ENCODE results near the gene FOXRED2.
"Not testable (repeated sequence)": the region's sequence is repeated elsewhere in the genome, so short reads cannot be mapped to it uniquely, and the experiment has no call there.

FOXRED2 gene

GRCh38 chr22:36469094-36469710 lies 37.6 kb downstream of the FOXRED2 start:
- no peak for DNase-seq (ENCODE audit: low spot score)

- DNase-seq (ENCODE audit: low spot score) = no peak
These were observed 38.9 kb downstream of the FOXRED2 start for GRCh38 chr22:36467946-36468345.

GRCh38 chr22:36467042-36467810 lies 39.6 kb downstream of the FOXRED2 start:
- DNase-seq (ENCODE audit: low spot score) = no peak

GRCh38 chr22:36466258-36466657 lies 40.6 kb downstream of the FOXRED2 start:
- no peak for DNase-seq (ENCODE audit: low spot score)

- DNase-seq (ENCODE audit: low spot score) = no peak
These were observed 41.4 kb downstream of the FOXRED2 start for GRCh38 chr22:36465232-36466021.

GRCh38 chr22:36464715-36465231 lies 42.1 kb downstream of the FOXRED2 start:
- no peak for DNase-seq (ENCODE audit: low spot score)

- no peak for DNase-seq (ENCODE audit: low spot score)
These were observed 43.1 kb downstream of the FOXRED2 start for GRCh38 chr22:36463783-36464184.

GRCh38 chr22:36461665-36462649 lies 44.9 kb downstream of the FOXRED2 start:
- no peak for DNase-seq (ENCODE audit: low spot score)

GRCh38 chr22:36460202-36460601 lies 46.6 kb downstream of the FOXRED2 start:
- no peak for DNase-seq (ENCODE audit: low spot score)

- no peak for DNase-seq (ENCODE audit: low spot score)
These were observed 49.0 kb downstream of the FOXRED2 start for GRCh38 chr22:36457688-36458450.

- no peak for DNase-seq (ENCODE audit: low spot score)
These were observed 50.4 kb downstream of the FOXRED2 start for GRCh38 chr22:36456464-36456845.

GRCh38 chr22:36455571-36456463 lies 51.0 kb downstream of the FOXRED2 start:
- no peak for DNase-seq (ENCODE audit: low spot score)

- peak; percentile 73 for DNase-seq (ENCODE audit: low spot score)
These were observed 51.8 kb downstream of the FOXRED2 start for GRCh38 chr22:36454916-36455570.

GRCh38 chr22:36453855-36454378 lies 52.9 kb downstream of the FOXRED2 start:
- no peak for DNase-seq (ENCODE audit: low spot score)

- not testable (repeated sequence) for DNase-seq (ENCODE audit: low spot score)
These were observed 53.7 kb downstream of the FOXRED2 start for GRCh38 chr22:36452978-36453607.

- DNase-seq (ENCODE audit: low spot score) = no peak
These were observed 54.4 kb downstream of the FOXRED2 start for GRCh38 chr22:36452250-36452977.

GRCh38 chr22:36450923-36451322 lies 55.9 kb downstream of the FOXRED2 start:
- not testable (repeated sequence) for DNase-seq (ENCODE audit: low spot score)
